ENCODE results near the gene ITLN2. TPM values are rescaled to one million over a fixed set of nuclear protein-coding genes. Genes with fewer than 3 reads are reported as not detected.

ITLN2 gene
- total and polyA plus RNA-seq, 9 of the 15 experiments (the other 6 are each of a cell fraction or from before 2014, with no cell fraction given), result not detected

GRCh38 chr1:160997323-160998038, 42.9 kb upstream of the ITLN2 start (continued):
- TF ChIP-seq, protein P1, sequence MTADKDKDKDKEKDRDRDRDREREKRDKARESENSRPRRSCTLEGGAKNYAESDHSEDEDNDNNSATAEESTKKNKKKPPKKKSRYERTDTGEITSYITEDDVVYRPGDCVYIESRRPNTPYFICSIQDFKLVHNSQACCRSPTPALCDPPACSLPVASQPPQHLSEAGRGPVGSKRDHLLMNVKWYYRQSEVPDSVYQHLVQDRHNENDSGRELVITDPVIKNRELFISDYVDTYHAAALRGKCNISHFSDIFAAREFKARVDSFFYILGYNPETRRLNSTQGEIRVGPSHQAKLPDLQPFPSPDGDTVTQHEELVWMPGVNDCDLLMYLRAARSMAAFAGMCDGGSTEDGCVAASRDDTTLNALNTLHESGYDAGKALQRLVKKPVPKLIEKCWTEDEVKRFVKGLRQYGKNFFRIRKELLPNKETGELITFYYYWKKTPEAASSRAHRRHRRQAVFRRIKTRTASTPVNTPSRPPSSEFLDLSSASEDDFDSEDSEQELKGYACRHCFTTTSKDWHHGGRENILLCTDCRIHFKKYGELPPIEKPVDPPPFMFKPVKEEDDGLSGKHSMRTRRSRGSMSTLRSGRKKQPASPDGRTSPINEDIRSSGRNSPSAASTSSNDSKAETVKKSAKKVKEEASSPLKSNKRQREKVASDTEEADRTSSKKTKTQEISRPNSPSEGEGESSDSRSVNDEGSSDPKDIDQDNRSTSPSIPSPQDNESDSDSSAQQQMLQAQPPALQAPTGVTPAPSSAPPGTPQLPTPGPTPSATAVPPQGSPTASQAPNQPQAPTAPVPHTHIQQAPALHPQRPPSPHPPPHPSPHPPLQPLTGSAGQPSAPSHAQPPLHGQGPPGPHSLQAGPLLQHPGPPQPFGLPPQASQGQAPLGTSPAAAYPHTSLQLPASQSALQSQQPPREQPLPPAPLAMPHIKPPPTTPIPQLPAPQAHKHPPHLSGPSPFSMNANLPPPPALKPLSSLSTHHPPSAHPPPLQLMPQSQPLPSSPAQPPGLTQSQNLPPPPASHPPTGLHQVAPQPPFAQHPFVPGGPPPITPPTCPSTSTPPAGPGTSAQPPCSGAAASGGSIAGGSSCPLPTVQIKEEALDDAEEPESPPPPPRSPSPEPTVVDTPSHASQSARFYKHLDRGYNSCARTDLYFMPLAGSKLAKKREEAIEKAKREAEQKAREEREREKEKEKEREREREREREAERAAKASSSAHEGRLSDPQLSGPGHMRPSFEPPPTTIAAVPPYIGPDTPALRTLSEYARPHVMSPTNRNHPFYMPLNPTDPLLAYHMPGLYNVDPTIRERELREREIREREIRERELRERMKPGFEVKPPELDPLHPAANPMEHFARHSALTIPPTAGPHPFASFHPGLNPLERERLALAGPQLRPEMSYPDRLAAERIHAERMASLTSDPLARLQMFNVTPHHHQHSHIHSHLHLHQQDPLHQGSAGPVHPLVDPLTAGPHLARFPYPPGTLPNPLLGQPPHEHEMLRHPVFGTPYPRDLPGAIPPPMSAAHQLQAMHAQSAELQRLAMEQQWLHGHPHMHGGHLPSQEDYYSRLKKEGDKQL (CRISPR knock-in tag; IDR thresholded peaks at IDR 0.05; ENCODE audit: borderline replicate concordance), result no peak
- TF ChIP-seq MXD1 (CRISPR knock-in tag; IDR thresholded peaks at IDR 0.05; ENCODE audit: borderline replicate concordance, poor library complexity, severe bottlenecking) (no peak), PHTF2 (CRISPR knock-in tag; IDR thresholded peaks at IDR 0.05) (no peak), RNF2 (IDR thresholded peaks at IDR 0.05) (no peak), GABPB2 (CRISPR knock-in tag; conservative IDR thresholded peaks at IDR 0.05) (no peak), CREB5 (CRISPR knock-in tag; IDR thresholded peaks at IDR 0.05) (no peak), ARID2 (IDR thresholded peaks at IDR 0.05) (peak; percentile 71), ZNF561 (CRISPR knock-in tag; conservative IDR thresholded peaks at IDR 0.05) (no peak)
- TF ChIP-seq, protein P2, sequence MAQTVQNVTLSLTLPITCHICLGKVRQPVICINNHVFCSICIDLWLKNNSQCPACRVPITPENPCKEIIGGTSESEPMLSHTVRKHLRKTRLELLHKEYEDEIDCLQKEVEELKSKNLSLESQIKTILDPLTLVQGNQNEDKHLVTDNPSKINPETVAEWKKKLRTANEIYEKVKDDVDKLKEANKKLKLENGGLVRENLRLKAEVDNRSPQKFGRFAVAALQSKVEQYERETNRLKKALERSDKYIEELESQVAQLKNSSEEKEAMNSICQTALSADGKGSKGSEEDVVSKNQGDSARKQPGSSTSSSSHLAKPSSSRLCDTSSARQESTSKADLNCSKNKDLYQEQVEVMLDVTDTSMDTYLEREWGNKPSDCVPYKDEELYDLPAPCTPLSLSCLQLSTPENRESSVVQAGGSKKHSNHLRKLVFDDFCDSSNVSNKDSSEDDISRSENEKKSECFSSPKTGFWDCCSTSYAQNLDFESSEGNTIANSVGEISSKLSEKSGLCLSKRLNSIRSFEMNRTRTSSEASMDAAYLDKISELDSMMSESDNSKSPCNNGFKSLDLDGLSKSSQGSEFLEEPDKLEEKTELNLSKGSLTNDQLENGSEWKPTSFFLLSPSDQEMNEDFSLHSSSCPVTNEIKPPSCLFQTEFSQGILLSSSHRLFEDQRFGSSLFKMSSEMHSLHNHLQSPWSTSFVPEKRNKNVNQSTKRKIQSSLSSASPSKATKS (CRISPR knock-in tag; IDR thresholded peaks at IDR 0.05), result no peak
- TF ChIP-seq, protein P3, sequence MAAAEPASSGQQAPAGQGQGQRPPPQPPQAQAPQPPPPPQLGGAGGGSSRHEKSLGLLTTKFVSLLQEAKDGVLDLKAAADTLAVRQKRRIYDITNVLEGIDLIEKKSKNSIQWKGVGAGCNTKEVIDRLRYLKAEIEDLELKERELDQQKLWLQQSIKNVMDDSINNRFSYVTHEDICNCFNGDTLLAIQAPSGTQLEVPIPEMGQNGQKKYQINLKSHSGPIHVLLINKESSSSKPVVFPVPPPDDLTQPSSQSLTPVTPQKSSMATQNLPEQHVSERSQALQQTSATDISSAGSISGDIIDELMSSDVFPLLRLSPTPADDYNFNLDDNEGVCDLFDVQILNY (CRISPR knock-in tag; IDR thresholded peaks at IDR 0.05), result no peak
- TF ChIP-seq, protein P4, sequence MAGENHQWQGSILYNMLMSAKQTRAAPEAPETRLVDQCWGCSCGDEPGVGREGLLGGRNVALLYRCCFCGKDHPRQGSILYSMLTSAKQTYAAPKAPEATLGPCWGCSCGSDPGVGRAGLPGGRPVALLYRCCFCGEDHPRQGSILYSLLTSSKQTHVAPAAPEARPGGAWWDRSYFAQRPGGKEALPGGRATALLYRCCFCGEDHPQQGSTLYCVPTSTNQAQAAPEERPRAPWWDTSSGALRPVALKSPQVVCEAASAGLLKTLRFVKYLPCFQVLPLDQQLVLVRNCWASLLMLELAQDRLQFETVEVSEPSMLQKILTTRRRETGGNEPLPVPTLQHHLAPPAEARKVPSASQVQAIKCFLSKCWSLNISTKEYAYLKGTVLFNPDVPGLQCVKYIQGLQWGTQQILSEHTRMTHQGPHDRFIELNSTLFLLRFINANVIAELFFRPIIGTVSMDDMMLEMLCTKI (IDR thresholded peaks at IDR 0.05; ENCODE audit: partially characterized antibody), result no peak
- TF ChIP-seq, protein P5, sequence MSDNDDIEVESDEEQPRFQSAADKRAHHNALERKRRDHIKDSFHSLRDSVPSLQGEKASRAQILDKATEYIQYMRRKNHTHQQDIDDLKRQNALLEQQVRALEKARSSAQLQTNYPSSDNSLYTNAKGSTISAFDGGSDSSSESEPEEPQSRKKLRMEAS (CRISPR knock-in tag; IDR thresholded peaks at IDR 0.05), result 0 out of 2 replicates have a peak, but pooled peaks have one; percentile 18
